NCI-H1694 (cell line): ENCODE data around the gene ADAM15.

ENCODE experiments used
- DNase-seq: peaks from one replicate; lab custom pipeline; 2025; lab: John Stamatoyannopoulos, UW

ADAM15 gene

DNA sequence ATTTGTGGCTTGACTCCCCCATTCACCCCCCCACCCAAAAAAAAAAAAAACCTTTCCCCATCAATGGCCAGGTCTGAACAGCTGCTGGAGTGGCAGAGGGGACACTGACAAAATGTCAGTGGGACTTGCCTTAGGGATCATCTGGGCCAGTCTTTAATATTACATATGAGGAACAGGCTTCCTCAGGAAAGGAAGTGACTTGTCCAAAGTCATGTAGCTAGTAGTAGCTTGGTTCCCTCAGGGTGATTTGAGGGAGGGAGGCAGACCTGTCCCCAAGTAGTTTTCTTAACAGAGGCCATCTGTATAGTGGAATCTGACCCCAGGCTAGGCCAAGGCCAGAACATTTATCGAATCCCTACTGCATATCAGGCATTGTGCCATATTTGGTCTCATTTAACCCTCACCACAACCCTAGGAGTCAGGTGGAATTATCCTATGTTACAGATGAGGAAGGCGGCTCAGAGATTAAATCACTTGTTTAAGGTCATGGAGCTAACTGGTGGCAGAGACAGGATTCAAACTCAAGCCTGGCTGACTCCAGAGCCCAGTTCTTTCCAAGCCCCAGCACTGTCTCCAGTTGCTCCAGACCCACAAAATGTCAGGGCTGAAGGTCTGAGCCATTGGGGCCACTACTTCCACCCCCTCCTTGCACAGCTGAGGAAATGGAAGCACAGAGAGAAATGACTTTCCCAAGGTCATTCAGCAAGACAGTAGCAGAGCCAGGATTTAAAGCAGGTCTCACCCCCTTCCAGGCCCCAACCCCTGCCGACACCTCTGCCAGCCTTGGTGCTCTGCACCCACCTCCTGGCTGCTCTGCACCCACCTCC is 38.1 kb upstream of the ADAM15 start:
- DNase-seq, result no peak

DNA sequence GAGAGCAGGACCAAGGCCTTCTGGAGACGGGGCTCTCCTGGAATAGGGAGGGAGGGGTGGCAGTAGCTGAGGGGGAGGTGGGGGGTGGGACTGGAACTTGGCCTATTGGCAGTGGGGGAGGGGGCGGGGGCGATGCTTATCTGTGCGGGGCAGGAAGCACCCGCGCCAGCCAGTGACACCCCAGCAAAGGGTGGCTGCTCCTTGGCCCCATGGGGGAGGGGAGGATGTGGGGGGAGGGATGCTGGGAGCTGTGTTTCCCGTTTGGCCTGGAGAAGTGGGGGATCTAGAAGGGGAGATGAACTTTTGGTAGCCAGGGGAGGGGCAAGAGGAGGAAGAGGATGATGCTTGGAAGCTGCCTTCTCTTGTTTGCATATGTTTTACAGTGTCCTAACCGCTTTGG is 37.5 kb upstream of the ADAM15 start:
- DNase-seq, result no peak

- no peak for DNase-seq
Measured at GRCh38 chr1:155014709-155015508, 36.2 kb upstream of the ADAM15 start.

DNA sequence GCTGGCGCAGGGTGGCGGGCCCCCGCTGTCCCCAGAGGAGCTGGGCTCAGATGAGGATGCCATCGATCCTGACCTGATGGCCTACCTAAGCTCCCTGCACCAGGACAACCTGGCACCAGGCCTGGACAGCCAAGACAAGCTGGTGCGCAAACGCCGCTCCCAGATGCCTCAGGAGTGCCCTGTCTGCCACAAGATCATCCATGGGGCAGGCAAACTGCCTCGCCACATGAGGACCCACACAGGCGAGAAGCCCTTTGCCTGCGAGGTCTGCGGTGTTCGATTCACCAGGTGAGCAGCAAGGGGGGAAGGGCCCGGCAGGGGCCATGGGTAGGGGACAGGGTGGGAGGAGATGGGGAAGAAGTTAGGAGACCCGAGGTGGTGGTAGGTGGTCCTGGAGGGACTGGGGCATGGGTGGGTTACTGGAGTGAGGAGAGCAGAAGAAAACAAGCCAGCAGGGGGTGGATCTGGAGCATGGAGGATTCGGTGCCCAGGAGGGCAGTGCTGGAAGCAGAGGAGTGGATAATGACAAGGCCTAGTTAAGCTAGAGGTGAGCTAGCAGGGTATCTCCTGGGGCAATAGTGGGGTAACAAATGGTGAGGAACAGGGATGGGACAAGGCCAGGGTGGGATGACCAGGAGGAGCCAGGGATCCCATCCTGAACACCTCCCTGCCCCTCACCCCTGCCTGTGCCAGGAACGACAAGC is 35.4 kb upstream of the ADAM15 start:
- DNase-seq, result no peak

DNA sequence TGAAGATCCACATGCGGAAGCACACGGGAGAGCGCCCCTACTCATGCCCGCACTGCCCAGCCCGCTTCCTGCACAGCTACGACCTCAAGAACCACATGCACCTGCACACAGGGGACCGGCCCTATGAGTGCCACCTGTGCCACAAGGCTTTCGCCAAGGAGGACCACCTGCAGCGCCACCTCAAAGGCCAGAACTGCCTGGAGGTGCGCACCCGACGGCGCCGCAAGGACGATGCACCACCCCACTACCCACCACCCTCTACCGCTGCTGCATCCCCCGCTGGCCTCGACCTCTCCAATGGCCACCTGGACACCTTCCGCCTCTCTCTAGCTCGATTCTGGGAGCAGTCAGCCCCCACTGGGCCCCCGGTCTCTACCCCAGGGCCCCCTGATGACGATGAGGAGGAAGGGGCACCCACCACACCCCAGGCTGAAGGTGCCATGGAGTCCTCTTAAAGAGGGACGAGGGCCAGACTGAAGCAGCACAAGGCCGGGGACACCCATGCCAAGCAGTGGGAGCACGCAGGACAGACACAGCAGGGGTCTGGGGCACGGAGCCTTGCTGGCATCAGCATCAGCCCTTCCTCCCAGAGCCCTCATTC is 34.8 kb upstream of the ADAM15 start:
- DNase-seq, result no peak

- DNase-seq, result peak; percentile 95
Measured at GRCh38 chr1:155017041-155017945, 33.8 kb upstream of the ADAM15 start.

GRCh38 chr1:155017946-155018316 is 33.2 kb upstream of the ADAM15 start:
- DNase-seq, result no peak

DNA sequence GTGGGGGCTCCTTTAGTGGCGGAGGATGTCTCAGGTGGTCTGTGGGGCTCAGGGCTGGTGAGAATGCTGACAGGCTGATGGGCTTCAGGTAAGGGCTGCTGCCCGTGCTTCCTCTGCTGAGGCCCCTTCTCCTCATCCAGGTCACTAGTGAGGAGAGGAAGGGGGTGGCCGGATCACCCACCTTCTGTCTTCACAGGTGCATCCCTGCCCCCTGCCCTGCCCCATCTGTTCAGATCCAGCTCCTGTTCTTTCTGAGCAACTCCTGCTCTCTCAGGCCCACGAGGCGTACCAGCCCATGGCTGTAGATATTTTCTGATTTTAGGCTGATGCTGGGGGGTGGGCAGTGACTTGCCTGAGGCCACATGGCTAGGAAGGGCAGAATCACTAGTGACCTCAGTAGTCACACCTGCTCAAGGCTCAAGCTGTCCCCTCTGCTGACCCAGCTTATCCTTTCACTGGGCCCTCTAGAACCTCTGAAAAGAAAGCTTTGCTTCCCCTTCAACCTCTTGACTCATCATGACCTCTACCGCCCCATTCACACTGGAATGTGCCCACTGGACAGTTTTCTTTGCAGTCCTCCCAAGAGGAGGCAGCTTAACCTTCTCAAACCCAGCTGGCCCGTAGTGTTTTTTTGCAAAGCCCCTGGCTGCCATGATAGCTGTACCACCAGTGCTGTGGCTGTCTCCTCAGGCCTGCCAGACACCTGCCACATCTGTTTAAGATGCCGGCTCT is 32.3 kb upstream of the ADAM15 start:
- DNase-seq, result no peak

- DNase-seq, result no peak
Measured at GRCh38 chr1:155019377-155020245, 31.5 kb upstream of the ADAM15 start.

GRCh38 chr1:155022136-155022926 is 28.8 kb upstream of the ADAM15 start:
- DNase-seq, result no peak

DNA sequence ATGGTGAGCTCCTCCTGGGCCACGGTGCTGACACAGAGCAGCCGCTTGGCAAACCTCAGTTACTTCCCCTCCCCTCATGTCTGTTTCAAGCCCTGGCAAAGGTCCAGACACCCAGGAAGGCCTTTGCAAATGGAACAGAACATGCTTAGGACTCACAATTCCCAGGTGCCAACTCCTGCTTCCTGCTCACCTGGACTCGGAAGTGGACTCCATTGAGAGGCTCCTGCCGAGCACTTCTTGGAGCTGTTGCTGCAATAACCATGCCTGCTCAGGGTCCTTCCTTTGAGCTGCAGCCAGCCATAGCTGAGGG is 28.2 kb upstream of the ADAM15 start:
- DNase-seq, result no peak

GRCh38 chr1:155023627-155024026 is 27.5 kb upstream of the ADAM15 start:
- DNase-seq, result no peak

DNA sequence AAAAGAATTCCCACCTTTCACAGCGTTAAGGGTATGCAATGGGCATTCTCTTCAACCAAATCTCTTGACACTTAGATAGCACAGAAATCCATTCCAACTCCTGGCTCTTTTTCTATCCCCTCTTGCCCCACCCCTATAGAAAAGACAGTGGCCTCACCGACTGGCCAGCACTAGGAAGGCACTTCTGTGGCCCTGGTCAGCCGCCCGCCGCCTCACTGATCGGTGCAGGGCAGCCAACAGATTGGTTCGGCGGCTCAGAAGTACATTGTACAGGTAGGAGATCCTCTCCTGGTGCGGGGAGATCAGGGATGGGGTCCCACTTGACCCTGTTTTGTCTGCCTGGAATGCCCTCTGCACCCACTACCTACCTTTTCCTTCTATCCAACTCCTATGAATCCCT is 26.8 kb upstream of the ADAM15 start:
- no peak for DNase-seq

GRCh38 chr1:155026154-155026553 is 25.0 kb upstream of the ADAM15 start:
- DNase-seq, result no peak

GRCh38 chr1:155026588-155026987 is 24.5 kb upstream of the ADAM15 start:
- DNase-seq, result no peak

GRCh38 chr1:155029513-155030242 is 21.4 kb upstream of the ADAM15 start:
- DNase-seq, result no peak

GRCh38 chr1:155030243-155030795 is 20.8 kb upstream of the ADAM15 start:
- DNase-seq, result no peak

DNA sequence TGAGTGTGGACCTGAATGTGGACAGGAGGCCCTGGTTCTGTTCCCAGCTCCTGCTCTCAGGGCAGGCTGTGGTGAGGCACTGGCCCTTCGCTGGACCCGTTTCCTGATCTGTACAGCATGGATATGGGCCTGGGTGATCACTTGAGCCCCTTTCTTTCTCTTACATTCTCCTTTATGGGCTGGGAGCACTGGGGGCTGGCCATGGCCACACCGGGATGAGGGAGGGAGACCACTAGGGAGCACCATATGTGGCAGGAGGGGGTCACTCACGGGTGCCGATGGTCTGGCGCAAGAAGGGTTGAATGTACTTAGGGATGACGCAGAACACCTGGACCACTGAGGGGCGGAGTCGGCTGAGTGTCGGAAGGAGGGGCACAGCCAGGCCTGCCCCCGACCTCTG is 20.2 kb upstream of the ADAM15 start:
- no peak for DNase-seq
